Neural crest cell (in vitro differentiated cells): ENCODE results near the gene USP53. TPM values are rescaled to one million over a fixed set of nuclear protein-coding genes. Genes with fewer than 3 reads are reported as not detected.
A peak's percentile ranks its signal among the peaks of the same experiment; 100 is the strongest.
"Not testable (repeated sequence)": the region's sequence is repeated elsewhere in the genome, so short reads cannot be mapped to it uniquely, and the experiment has no call there.

Source experiments
- DNase-seq: peaks from one replicate; pipeline ENCODE4 v3.0.0; 2021; ENCODE audit warnings: low read depth, mixed read lengths, low spot score
- H3K27ac Mint-ChIP-seq: one replicate; pipeline ENCODE4 v1.8.0; 2021; ENCODE audit warnings: mild to moderate bottlenecking, mixed read lengths; ENCODE audit not compliant: unreplicated experiment
- H3K27me3 Mint-ChIP-seq: 2 replicates; pipeline ENCODE4 v1.8.0; 2021; ENCODE audit warnings: low read depth, mild to moderate bottlenecking, mixed read lengths
- H3K36me3 Mint-ChIP-seq: 2 replicates; pipeline ENCODE4 v1.8.0; 2021; ENCODE audit warnings: low read depth, mild to moderate bottlenecking, mixed read lengths
- H3K4me1 Mint-ChIP-seq: 2 replicates; pipeline ENCODE4 v1.8.0; 2021; ENCODE audit warnings: mixed read lengths
- H3K4me3 Mint-ChIP-seq: one replicate; pipeline ENCODE4 v1.8.0; 2021; ENCODE audit warnings: mild to moderate bottlenecking, mixed read lengths
- H3K9me3 Mint-ChIP-seq: 2 replicates; pipeline ENCODE4 v1.8.0; 2021; ENCODE audit warnings: mixed read lengths
- total RNA-seq: library from RNA; stranded (reverse); gene quantifications from 2 replicates; pipeline ENCODE4 v1.2.1, GENCODE V29; 2021
- TF ChIP-seq, protein P1 (sequence below): fragments of 200-600 bp; sonication (generic); conservative IDR thresholded peaks from 2 replicates; pipeline ENCODE4 v1.5.0; 2021; ENCODE audit warnings: antibody characterized with exemption, mild to moderate bottlenecking

Gene USP53
- total RNA-seq, 1 donor from 2014 or later: 6.4 TPM

DNA sequence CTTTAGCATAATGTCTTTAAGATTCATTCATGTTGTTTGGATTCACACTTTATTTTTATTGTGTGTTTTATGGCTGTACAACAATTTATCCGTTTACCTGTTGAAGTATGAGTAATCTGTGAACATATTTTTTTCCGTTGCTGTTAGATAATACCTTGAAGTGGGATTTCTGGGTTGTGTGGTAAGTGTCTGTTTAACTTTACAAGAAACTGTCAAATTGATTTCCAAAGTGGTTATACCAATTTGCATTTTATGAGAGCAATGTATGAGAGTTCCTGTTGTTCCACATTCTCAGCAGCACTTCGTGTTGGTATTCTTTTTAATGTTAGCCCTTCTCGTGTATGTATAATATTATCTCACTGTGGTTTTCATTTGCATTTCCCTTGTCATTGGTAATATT is 53.6 kb downstream of the USP53 start:
- no peak overlapping the region for H3K4me3 Mint-ChIP-seq
- DNase-seq: no peak
- no peaks in the 10 kb centered on the region for H3K9me3 Mint-ChIP-seq
- TF ChIP-seq, protein P1, sequence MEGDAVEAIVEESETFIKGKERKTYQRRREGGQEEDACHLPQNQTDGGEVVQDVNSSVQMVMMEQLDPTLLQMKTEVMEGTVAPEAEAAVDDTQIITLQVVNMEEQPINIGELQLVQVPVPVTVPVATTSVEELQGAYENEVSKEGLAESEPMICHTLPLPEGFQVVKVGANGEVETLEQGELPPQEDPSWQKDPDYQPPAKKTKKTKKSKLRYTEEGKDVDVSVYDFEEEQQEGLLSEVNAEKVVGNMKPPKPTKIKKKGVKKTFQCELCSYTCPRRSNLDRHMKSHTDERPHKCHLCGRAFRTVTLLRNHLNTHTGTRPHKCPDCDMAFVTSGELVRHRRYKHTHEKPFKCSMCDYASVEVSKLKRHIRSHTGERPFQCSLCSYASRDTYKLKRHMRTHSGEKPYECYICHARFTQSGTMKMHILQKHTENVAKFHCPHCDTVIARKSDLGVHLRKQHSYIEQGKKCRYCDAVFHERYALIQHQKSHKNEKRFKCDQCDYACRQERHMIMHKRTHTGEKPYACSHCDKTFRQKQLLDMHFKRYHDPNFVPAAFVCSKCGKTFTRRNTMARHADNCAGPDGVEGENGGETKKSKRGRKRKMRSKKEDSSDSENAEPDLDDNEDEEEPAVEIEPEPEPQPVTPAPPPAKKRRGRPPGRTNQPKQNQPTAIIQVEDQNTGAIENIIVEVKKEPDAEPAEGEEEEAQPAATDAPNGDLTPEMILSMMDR: no peak
- peaks cover 5% of the 10 kb centered on the region for H3K36me3 Mint-ChIP-seq
- no peaks in the 10 kb centered on the region for H3K27me3 Mint-ChIP-seq
- no peaks in the 10 kb centered on the region for H3K4me1 Mint-ChIP-seq
- H3K27ac Mint-ChIP-seq: no peak overlapping the region

DNA sequence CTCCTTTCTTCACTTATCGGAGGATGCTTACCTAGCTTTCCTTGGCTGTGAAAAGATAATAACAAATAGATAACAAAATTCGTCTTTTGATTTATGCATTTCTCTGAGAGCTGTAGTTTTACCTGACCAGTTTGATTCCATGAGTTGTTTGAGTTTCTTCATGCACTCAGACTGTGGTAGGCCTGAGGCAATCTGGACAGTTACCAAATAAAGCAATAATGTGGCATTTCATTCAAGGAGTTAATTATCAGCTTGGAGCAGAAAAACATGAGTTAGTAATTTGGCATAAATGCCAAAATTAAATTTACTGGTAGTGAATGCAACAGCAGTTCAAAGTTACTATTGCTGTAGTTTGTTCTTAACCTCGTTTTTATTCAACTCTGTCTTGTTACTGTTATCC is 56.0 kb downstream of the USP53 start:
- DNase-seq: no peak
- no peak overlapping the region for H3K4me3 Mint-ChIP-seq
- no peaks in the 10 kb centered on the region for H3K4me1 Mint-ChIP-seq
- TF ChIP-seq, protein P1: no peak
- H3K27ac Mint-ChIP-seq: no peak overlapping the region
- H3K27me3 Mint-ChIP-seq: no peaks in the 10 kb centered on the region
- no peaks in the 10 kb centered on the region for H3K9me3 Mint-ChIP-seq
- H3K36me3 Mint-ChIP-seq: peaks cover 14% of the 10 kb centered on the region

DNA sequence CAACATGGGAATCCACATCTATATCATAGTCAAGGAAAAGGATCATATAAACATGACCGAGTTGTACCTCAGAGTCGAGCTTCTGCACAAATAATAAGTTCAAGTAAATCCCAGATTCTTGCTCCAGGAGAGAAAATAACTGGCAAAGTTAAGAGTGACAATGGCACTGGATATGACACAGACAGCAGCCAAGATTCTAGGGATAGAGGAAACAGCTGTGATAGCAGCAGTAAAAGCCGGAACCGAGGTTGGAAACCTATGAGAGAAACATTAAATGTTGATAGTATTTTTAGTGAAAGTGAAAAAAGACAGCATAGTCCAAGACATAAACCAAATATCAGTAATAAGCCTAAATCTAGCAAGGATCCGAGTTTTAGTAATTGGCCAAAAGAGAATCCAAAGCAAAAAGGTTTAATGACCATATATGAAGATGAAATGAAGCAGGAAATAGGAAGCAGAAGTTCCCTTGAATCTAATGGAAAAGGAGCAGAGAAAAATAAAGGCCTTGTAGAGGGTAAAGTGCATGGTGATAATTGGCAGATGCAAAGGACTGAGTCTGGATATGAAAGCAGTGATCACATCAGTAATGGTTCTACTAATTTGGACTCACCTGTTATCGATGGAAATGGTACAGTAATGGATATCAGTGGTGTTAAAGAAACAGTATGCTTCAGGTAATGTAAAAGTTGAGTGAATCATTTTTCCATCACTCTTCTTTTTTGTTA is 59.0 kb downstream of the USP53 start:
- Mint-ChIP-seq H3K4me3 (no peak overlapping the region), H3K9me3 (no peaks in the 10 kb centered on the region), H3K36me3 (peaks cover 9% of the 10 kb centered on the region), H3K27ac (no peak overlapping the region), H3K27me3 (no peaks in the 10 kb centered on the region), H3K4me1 (no peaks in the 10 kb centered on the region)
- DNase-seq: no peak
- TF ChIP-seq, protein P1: no peak

DNA sequence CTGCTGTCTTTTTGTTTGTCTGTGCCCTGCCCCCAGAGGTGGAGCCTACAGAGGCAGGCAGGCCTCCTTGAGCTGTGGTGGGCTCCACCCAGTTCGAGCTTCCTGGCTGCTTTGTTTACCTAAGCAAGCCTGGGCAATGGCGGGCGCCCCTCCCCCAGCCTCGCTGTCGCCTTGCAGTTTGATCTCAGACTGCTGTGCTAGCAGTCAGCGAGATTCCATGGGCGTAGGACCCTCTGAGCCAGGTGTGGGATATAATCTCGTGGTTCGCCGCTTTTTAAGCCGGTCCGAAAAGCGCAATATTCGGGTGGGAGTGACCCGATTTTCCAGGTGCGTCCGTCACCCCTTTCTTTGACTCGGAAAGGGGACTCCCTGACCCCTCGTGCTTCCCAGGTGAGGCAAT is 67.0 kb downstream of the USP53 start:
- not testable (repeated sequence) for H3K36me3 Mint-ChIP-seq, H3K27me3 Mint-ChIP-seq, H3K4me1 Mint-ChIP-seq, H3K9me3 Mint-ChIP-seq, DNase-seq
- Mint-ChIP-seq H3K27ac (peak overlapping the region; percentile 23), H3K4me3 (peak overlapping the region; percentile 83)

DNA sequence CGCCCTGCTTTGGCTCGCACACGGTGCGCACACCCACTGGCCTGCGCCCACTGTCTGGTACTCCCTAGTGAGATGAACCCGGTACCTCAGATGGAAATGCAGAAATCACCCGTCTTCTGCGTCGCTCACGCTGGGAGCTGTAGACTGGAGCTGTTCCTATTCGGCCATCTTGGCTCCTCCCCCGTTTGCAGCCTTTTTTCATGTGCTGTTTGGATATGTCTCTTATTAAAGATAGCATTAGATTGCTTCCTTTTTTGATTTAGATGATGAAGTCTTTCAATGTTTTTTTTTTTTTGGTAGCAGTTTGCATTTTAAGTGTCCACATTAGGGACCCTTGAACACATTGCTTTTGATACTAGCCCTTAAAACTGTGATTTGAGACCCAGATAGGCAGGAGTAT is 67.4 kb downstream of the USP53 start:
- DNase-seq, H3K36me3 Mint-ChIP-seq, H3K4me1 Mint-ChIP-seq, H3K9me3 Mint-ChIP-seq, H3K27me3 Mint-ChIP-seq: not testable (repeated sequence)
- peak overlapping the region; percentile 23 for H3K27ac Mint-ChIP-seq
- peak overlapping the region; percentile 83 for H3K4me3 Mint-ChIP-seq

DNA sequence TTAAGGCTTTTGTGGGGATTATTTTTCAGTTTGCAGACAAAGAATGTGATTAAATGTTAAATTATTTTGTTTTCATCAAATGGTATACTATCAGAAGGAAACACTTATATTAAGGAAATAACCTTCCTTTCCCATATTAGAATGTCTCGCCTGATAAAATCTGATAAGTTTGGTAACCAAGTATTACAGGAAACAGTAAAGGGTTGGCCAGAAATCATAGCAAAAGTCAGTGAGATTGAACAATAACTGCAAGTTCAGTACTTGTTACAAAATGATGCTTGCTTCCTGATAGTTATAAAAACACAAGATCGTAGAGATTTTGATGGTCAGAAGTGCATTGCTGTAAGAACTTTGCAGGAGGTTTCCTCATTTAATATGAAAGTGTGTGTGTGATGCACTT is 68.9 kb downstream of the USP53 start:
- no peak overlapping the region for H3K27ac Mint-ChIP-seq
- no peak overlapping the region for H3K4me3 Mint-ChIP-seq
- peaks cover 5% of the 10 kb centered on the region for H3K4me1 Mint-ChIP-seq
- no peaks in the 10 kb centered on the region for H3K9me3 Mint-ChIP-seq
- no peak for DNase-seq
- TF ChIP-seq, protein P1: no peak
- peaks cover 9% of the 10 kb centered on the region for H3K36me3 Mint-ChIP-seq
- H3K27me3 Mint-ChIP-seq: no peaks in the 10 kb centered on the region
